EL (cell line): ENCODE data around the gene CRADD.
A peak's percentile ranks its signal among the peaks of the same experiment; 100 is the strongest.
"Not testable (repeated sequence)": the region's sequence is repeated elsewhere in the genome, so short reads cannot be mapped to it uniquely, and the experiment has no call there.

Source experiments
- DNase-seq: peaks from one replicate; pipeline ENCODE4 v3.0.0-alpha.2; 2016

Gene CRADD

GRCh38 chr12:93677195-93678064 is at the start of gene CRADD:
TSS of gene CRADD (plus strand) at chr12:93677375.
- DNase-seq: peak; percentile 97

- DNase-seq: no peak
Measured at GRCh38 chr12:93632383-93632782, 44.8 kb upstream of the CRADD start.

- no peak for DNase-seq
Measured at GRCh38 chr12:93634416-93634815, 42.8 kb upstream of the CRADD start.

GRCh38 chr12:93636708-93637107 is 40.5 kb upstream of the CRADD start:
- no peak for DNase-seq

GRCh38 chr12:93638095-93638494 is 39.1 kb upstream of the CRADD start:
- no peak for DNase-seq

- no peak for DNase-seq
Measured at GRCh38 chr12:93638954-93639353, 38.2 kb upstream of the CRADD start.

- no peak for DNase-seq
Measured at GRCh38 chr12:93639406-93639805, 37.8 kb upstream of the CRADD start.

GRCh38 chr12:93641380-93641779 is 35.8 kb upstream of the CRADD start:
- DNase-seq: not testable (repeated sequence)

GRCh38 chr12:93642751-93643150 is 34.4 kb upstream of the CRADD start:
- DNase-seq: no peak

- DNase-seq: peak; percentile 36
Measured at GRCh38 chr12:93645702-93646101, 31.5 kb upstream of the CRADD start.

- DNase-seq: no peak
Measured at GRCh38 chr12:93650626-93651025, 26.5 kb upstream of the CRADD start.

GRCh38 chr12:93653079-93653478 is 24.1 kb upstream of the CRADD start:
- no peak for DNase-seq

GRCh38 chr12:93653712-93654111 is 23.5 kb upstream of the CRADD start:
- no peak for DNase-seq

- DNase-seq: no peak
Measured at GRCh38 chr12:93654421-93654820, 22.8 kb upstream of the CRADD start.

- no peak for DNase-seq
Measured at GRCh38 chr12:93657071-93657470, 20.1 kb upstream of the CRADD start.

- no peak for DNase-seq
Measured at GRCh38 chr12:93661021-93661420, 16.2 kb upstream of the CRADD start.

GRCh38 chr12:93663006-93663728 is 14.0 kb upstream of the CRADD start:
- DNase-seq: no peak

GRCh38 chr12:93663729-93664084 is 13.5 kb upstream of the CRADD start:
- no peak for DNase-seq

- peak; percentile 22 for DNase-seq
Measured at GRCh38 chr12:93664573-93665138, 12.5 kb upstream of the CRADD start.

GRCh38 chr12:93667672-93668071 is 9.5 kb upstream of the CRADD start:
- DNase-seq: no peak

GRCh38 chr12:93668919-93669418 is 8.2 kb upstream of the CRADD start:
- no peak for DNase-seq

- no peak for DNase-seq
Measured at GRCh38 chr12:93669452-93669851, 7.7 kb upstream of the CRADD start.

GRCh38 chr12:93670104-93670503 is 7.1 kb upstream of the CRADD start:
- no peak for DNase-seq

- no peak for DNase-seq
Measured at GRCh38 chr12:93671044-93671443, 6.1 kb upstream of the CRADD start.
